A549 treated with DMSO at 1 μM for 4 hours (cell line): ENCODE measurements around the gene LINGO4. TPM values are rescaled to one million over a fixed set of nuclear protein-coding genes. Genes with fewer than 3 reads are reported as not detected.

ENCODE experiments used
- total RNA-seq: library from RNA; stranded (reverse); fragments of 200-300 nt; extraction: Qiagen RNA extraction; gene quantifications from 5 replicates; pipeline ENCODE4 v1.2.3, GENCODE V29; 2022; ENCODE audit warnings: low read depth

The LINGO4 gene
- not detected in 5 replicates for total RNA-seq

GRCh38 chr1:151805066-151805820 lies at the start of gene LINGO4:
LINGO4 (minus strand) TSS chr1:151805419; CDS start chr1:151802704, 2,715 bp downstream.

GRCh38 chr1:151853411-151853943 lies 48.3 kb upstream of the LINGO4 start, which contains the start of gene THEM5:
THEM5 (minus strand) TSS chr1:151853712; CDS start chr1:151853565, 147 bp downstream.

GRCh38 chr1:151839457-151840403 lies 34.5 kb upstream of the LINGO4 start, which contains the start of gene C2CD4D:
C2CD4D (minus strand) TSS chr1:151839820; CDS start chr1:151838989, 831 bp downstream.

GRCh38 chr1:151831605-151832004 lies 26.4 kb upstream of the LINGO4 start, which contains the start of gene RORC:
RORC (minus strand) TSS chr1:151831802; CDS start chr1:151831764, 38 bp downstream.

GRCh38 chr1:151790071-151790939 lies 14.9 kb downstream of the LINGO4 start, which contains the start of gene TDRKH:
TDRKH (minus strand) TSS chr1:151790500; CDS start chr1:151783022, 7,478 bp downstream.

GRCh38 chr1:151762941-151763921 lies 42.0 kb downstream of the LINGO4 start, which contains the start of gene MRPL9:
MRPL9 (minus strand) TSS chr1:151763496; CDS start chr1:151763479, 17 bp downstream.

Other genes starting within 250 kb of the LINGO4 start
- 8.6 to 10.3 TPM (median 9.5 TPM) in 5 replicates for gene SNX27, start 193.4 kb downstream of the LINGO4 start, total RNA-seq
- gene CELF3, start 88.6 kb downstream of the LINGO4 start, total RNA-seq, result 0.03 TPM in 1 of 5 replicates, not detected in the others
- gene RIIAD1, start 83.9 kb downstream of the LINGO4 start, total RNA-seq, result not detected in 5 replicates
- gene MRPL9, start 41.9 kb downstream of the LINGO4 start, total RNA-seq, result 71.6 to 87.0 TPM (median 84.6 TPM) in 5 replicates
- gene TDRKH, start 14.9 kb downstream of the LINGO4 start, total RNA-seq, result 5.2 to 6.9 TPM (median 6.5 TPM) in 5 replicates
- 0.02 to 0.07 TPM (median 0.03 TPM) in 3 of 5 replicates, not detected in the others for gene RORC, start 26.4 kb upstream of the LINGO4 start, total RNA-seq
- gene C2CD4D, start 34.4 kb upstream of the LINGO4 start, total RNA-seq, result not detected in 5 replicates
- gene THEM5, start 48.3 kb upstream of the LINGO4 start, total RNA-seq, result not detected in 5 replicates
- 13.3 to 15.5 TPM (median 13.8 TPM) in 5 replicates for gene THEM4, start 104.1 kb upstream of the LINGO4 start, total RNA-seq
- 1,693 to 2,312 TPM (median 1,909 TPM) in 5 replicates for gene S100A10, start 188.4 kb upstream of the LINGO4 start, total RNA-seq
- 1,732 to 1,898 TPM (median 1,814 TPM) in 5 replicates for gene S100A11, start 231.6 kb upstream of the LINGO4 start, total RNA-seq